HepG2 (cell line): ENCODE data around the gene RILPL1. TPM values are rescaled to one million over a fixed set of nuclear protein-coding genes. Genes with fewer than 3 reads are reported as not detected.

Experiments used
- ATAC-seq: fragments of 200-7000 bp; cut with Tn5 transposase; 3 replicates; pipeline ENCODE4 v1.9.1; 2020; ENCODE audit warnings: mild to moderate bottlenecking, moderate library complexity
- BruUV-seq: library from RNA; stranded (reverse); fragments of 400-500 nt; replicated peaks from 2 replicates; lab custom pipeline; 2021; lab: Mats Ljungman, UMichigan
- CTCF ChIA-PET: fragments of 300-600 bp; formaldehyde crosslinking; extraction: SDS; loops from one replicate; lab custom pipeline; 2021; ENCODE audit warnings: low total read pairs, inconsistent platforms, low intra/inter-chr PET ratio; lab: Yijun Ruan, JAX
- POLR2A ChIA-PET: fragments of 350-600 bp; sonication (Branson Sonifier 250); formaldehyde crosslinking; loops from one replicate; lab custom pipeline; 2020; ENCODE audit warnings: antibody characterized with exemption, inconsistent platforms; lab: Yijun Ruan, JAX
- DNase-seq: peaks from one replicate; pipeline ENCODE4 v3.0.0-alpha.2; 2015; ENCODE audit warnings: low spot score
- FAIRE-seq: peaks from 3 replicates; lab custom pipeline; 2011; peaks lifted over from hg19 to GRCh38; lab: Jason Lieb, UNC
- H2AFZ ChIP-seq: one replicate; pipeline ENCODE4 v1.6.1; 2011; ENCODE audit warnings: low read length, inconsistent platforms
- H3K27ac ChIP-seq: fragments of 300-600 bp; 3 replicates; pipeline ENCODE4 v1.8.0; 2011; ENCODE audit warnings: mixed run types, mild to moderate bottlenecking, mixed read lengths, low read length, inconsistent platforms; ENCODE audit not compliant: insufficient read depth; ENCODE audit errors: extremely low read length
- H3K27me3 ChIP-seq, 2 experiments: fragments of 200-600 bp in 1 of 2; 2 replicates in 1 of 2; 3 replicates in 1 of 2; pipeline versions ENCODE4 v1.6.0 to v1.8.0; 2011; ENCODE audit warnings: low read length in 2 of 2, mild to moderate bottlenecking in 2 of 2, moderate library complexity in 2 of 2, inconsistent platforms in 1 of 2; ENCODE audit not compliant: insufficient read depth in 2 of 2, control insufficient read depth in 1 of 2
- H3K36me3 ChIP-seq, 2 experiments: fragments of 200-600 bp in 1 of 2; replicated peaks in 1 of 2; 2 replicates in 1 of 2; 3 replicates in 1 of 2; pipeline versions ENCODE4 v1.5.1 to v1.8.0; 2011; ENCODE audit warnings: low read length in 2 of 2, inconsistent platforms in 1 of 2; ENCODE audit not compliant: insufficient read depth in 2 of 2, control insufficient read depth in 1 of 2
- H3K4me1 ChIP-seq: 2 replicates; pipeline ENCODE4 v1.5.1; 2012; ENCODE audit warnings: low read length, inconsistent platforms; ENCODE audit not compliant: insufficient read depth
- H3K4me2 ChIP-seq: 2 replicates; pipeline ENCODE4 v1.6.0; 2011; ENCODE audit warnings: low read depth, low read length, inconsistent platforms
- H3K4me3 ChIP-seq, 3 experiments: fragments of 200-600 bp in 1 of 3; sonication (generic), shearing (Covaris generic) in 1 of 3; replicated peaks in 1 of 3; 2 replicates each; pipeline ENCODE4 v1.5.1; 2011 to 2016; ENCODE audit warnings: low read length in 3 of 3, inconsistent platforms in 2 of 3, low read depth in 2 of 3, mild to moderate bottlenecking in 2 of 3, control low read depth in 1 of 3, mixed read lengths in 1 of 3; ENCODE audit not compliant: insufficient read depth in 1 of 3
- H3K79me2 ChIP-seq: one replicate; pipeline ENCODE4 v1.6.1; 2011; ENCODE audit warnings: low read length, inconsistent platforms; ENCODE audit not compliant: insufficient read depth
- H3K9ac ChIP-seq: 2 replicates; pipeline ENCODE4 v1.6.0; 2011; ENCODE audit warnings: mild to moderate bottlenecking, low read depth, low read length, inconsistent platforms; ENCODE audit not compliant: insufficient read depth
- H3K9me3 ChIP-seq: 2 replicates; pipeline ENCODE4 v1.5.1; 2012; ENCODE audit warnings: mild to moderate bottlenecking, low read length
- H4K20me1 ChIP-seq: 2 replicates; pipeline ENCODE4 v1.6.0; 2011; ENCODE audit warnings: inconsistent platforms, mild to moderate bottlenecking, low read length, moderate library complexity; ENCODE audit not compliant: insufficient read depth
- HNRNPLL ChIP-seq: fragments of 200-400 bp; formaldehyde crosslinking; IDR thresholded peaks from 2 replicates; pipeline ENCODE4 v1.6.1; 2017; ENCODE audit warnings: mild to moderate bottlenecking, low read depth, low read length; ENCODE audit not compliant: poor library complexity, severe bottlenecking
- HOXA9 ChIP-seq: sonication (generic); formaldehyde crosslinking; IDR thresholded peaks from 2 replicates; pipeline ENCODE4 v1.8.1; 2022; ENCODE audit warnings: missing genetic modification reagents, mild to moderate bottlenecking, moderate library complexity, borderline replicate concordance
- IKZF1 ChIP-seq: fragments of 450-650 bp; IDR thresholded peaks from 2 replicates; pipeline ENCODE4 v1.7.1; 2016
- NR2F1 ChIP-seq, 2 experiments: fragments of 450-650 bp in 1 of 2; formaldehyde crosslinking in 1 of 2; IDR thresholded peaks; 2 replicates each; pipeline versions ENCODE4 v1.5.0 to v1.6.1; 2016 to 2020; ENCODE audit warnings: mild to moderate bottlenecking in 1 of 2, missing compliant biosample characterization in 1 of 2, missing genetic modification reagents in 1 of 2, moderate library complexity in 1 of 2
- RELA ChIP-seq: sonication (generic); formaldehyde crosslinking; IDR thresholded peaks from 2 replicates; pipeline ENCODE4 v1.4.0; 2020; ENCODE audit warnings: missing genetic modification reagents
- SETDB1 ChIP-seq: sonication (generic); formaldehyde crosslinking; IDR thresholded peaks from 2 replicates; pipeline ENCODE4 v1.5.1; 2020; ENCODE audit warnings: missing genetic modification reagents, mild to moderate bottlenecking, borderline replicate concordance
- SMARCC2 ChIP-seq: fragments of 450-650 bp; IDR thresholded peaks from 2 replicates; pipeline ENCODE4 v1.6.1; 2017; ENCODE audit warnings: antibody characterized with exemption, mild to moderate bottlenecking
- SMARCE1 ChIP-seq: fragments of 450-650 bp; IDR thresholded peaks from 2 replicates; pipeline ENCODE4 v1.6.1; 2017; ENCODE audit warnings: borderline replicate concordance
- THRA ChIP-seq: sonication (generic); formaldehyde crosslinking; IDR thresholded peaks from 2 replicates; pipeline ENCODE4 v1.4.0; 2020; ENCODE audit warnings: missing genetic modification reagents, borderline replicate concordance
- WIZ ChIP-seq: sonication (generic); formaldehyde crosslinking; IDR thresholded peaks from 2 replicates; pipeline ENCODE4 v1.5.1; 2020; ENCODE audit warnings: mild to moderate bottlenecking, missing genetic modification reagents
- ZNF207 ChIP-seq: fragments of 450-650 bp; IDR thresholded peaks from 2 replicates; pipeline ENCODE4 v1.6.1; 2016; ENCODE audit warnings: antibody characterized with exemption, borderline replicate concordance
- ZNF414 ChIP-seq: sonication (generic); formaldehyde crosslinking; IDR thresholded peaks from 2 replicates; pipeline ENCODE4 v1.5.0; 2020; ENCODE audit warnings: missing genetic modification reagents
- ZNF644 ChIP-seq: IDR thresholded peaks from 2 replicates; pipeline ENCODE4 v1.6.1; 2016; ENCODE audit warnings: low read depth
- ZNF652 ChIP-seq: IDR thresholded peaks from 2 replicates; pipeline ENCODE4 v1.6.1; 2016; ENCODE audit warnings: low read depth, borderline replicate concordance
- ZNF670 ChIP-seq: sonication (generic); formaldehyde crosslinking; IDR thresholded peaks from 2 replicates; pipeline ENCODE4 v1.8.0; 2022; ENCODE audit warnings: mild to moderate bottlenecking, missing genetic modification reagents, borderline replicate concordance
- ZNF703 ChIP-seq: sonication (generic); formaldehyde crosslinking; IDR thresholded peaks from 2 replicates; pipeline ENCODE4 v1.5.1; 2020; ENCODE audit warnings: missing genetic modification reagents, mild to moderate bottlenecking, moderate library complexity, borderline replicate concordance
- ZNF841 ChIP-seq: sonication (generic); formaldehyde crosslinking; IDR thresholded peaks from 2 replicates; pipeline ENCODE4 v1.8.1; 2023; ENCODE audit warnings: missing genetic modification reagents, borderline replicate concordance
- WGBS: methylation state at CpG from one replicate; pipeline ENCODE4 v1.1.6; 2017; ENCODE audit warnings: low lambda C conversion rate; 5-methylcytosine and 5-hydroxymethylcytosine counted together
- in situ Hi-C: cut with HindIII; loops from 2 replicates; pipeline ENCODE4 v1.10.0; 2017; ENCODE audit warnings: low pct_unique_long_range_greater_than_20kb; ENCODE audit not compliant: extremely low pct_ligation_motif_present
- intact Hi-C: fragments of 100-400 bp; cut with micrococcal nuclease; formaldehyde crosslinking; loops from one replicate; pipeline ENCODE4 v1.10.0; 2022; ENCODE audit not compliant: unreplicated experiment
- polyA plus RNA-seq, 8 experiments: library from polyadenylated mRNA; depleted of rRNA in 3 of 8; stranded (reverse) in 7 of 8; unstranded in 1 of 8; fragments of >200 nt; fragmentation: Illumina TruSeq in 4 of 8; extraction: Trizol in 4 of 8; gene quantifications; 2 replicates each; pipeline versions ENCODE4 v1.2.1 to v1.2.3, GENCODE V29; 2011 to 2016; ENCODE audit warnings: low read depth in 4 of 8, missing spikeins in 1 of 8, mixed read lengths in 1 of 8; ENCODE audit not compliant: insufficient read depth in 1 of 8
- total RNA-seq, 5 experiments: library from RNA; depleted of rRNA; stranded (reverse); fragments of >200 nt; fragmentation: Illumina TruSeq; extraction: Trizol; gene quantifications; 2 replicates each; pipeline ENCODE4 v1.2.3, GENCODE V29; 2016; ENCODE audit warnings: low read depth in 1 of 5
- TF ChIP-seq, protein P1 (sequence below): sonication (generic); formaldehyde crosslinking; IDR thresholded peaks from 2 replicates; pipeline ENCODE4 v1.4.0; 2020; ENCODE audit warnings: mild to moderate bottlenecking, missing genetic modification reagents
- TF ChIP-seq, protein P2 (sequence below): sonication (generic); formaldehyde crosslinking; conservative IDR thresholded peaks from 2 replicates; pipeline ENCODE4 v1.8.0; 2022; ENCODE audit warnings: missing genetic modification reagents

RILPL1 gene
- total and polyA plus RNA-seq, 2 of the 13 experiments (the other 11 are each of a cell fraction or from before 2014, with no cell fraction given), result 5.8 to 28.4 TPM

DNA sequence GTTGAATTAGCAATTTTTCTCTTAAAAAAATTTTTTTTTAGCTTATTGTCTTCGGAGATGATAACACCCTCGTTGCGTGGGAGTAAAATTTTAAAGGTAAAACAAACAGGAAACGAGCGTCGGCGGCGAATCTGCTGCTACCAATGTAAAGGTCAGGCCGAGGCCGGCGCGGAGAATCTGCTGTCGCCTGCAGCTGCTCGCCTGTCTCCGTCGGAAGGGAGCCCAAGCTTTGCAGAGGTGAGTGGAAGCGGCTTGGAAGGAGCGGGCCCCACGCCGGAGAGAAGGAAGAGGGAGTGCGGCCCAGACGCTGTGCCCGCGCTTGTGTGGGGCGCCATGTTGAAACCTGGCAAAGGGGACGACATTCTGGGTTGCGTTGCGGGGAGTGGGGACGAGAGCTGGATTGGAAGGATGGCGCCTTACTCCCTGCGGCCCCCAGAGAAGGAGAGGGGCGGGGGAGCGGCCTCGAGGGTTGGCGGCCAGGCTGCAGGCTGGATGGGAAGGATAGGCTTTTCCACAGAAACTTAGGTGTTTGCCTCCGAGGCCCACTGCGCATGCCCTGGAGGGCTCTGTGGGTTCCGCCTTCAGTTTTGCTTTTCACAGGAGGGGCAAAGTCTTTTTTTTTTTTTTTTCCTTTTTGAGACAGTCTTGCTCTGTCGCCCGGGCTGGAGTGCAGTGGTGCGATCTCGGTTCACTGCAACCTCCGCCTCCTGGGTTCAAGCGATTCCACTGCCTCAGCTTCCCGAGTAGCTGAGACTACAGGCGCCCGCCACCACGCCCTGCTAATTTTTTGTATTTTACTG is 75.3 kb downstream of the RILPL1 start, which contains the start of gene SNRNP35:
Gene SNRNP35 (plus strand): TSS at position 160 of the 800 bp plus-strand sequence. CDS start 7,402 bp downstream, outside the sequence.
- Histone ChIP-seq H3K27me3 (no peaks in the 10 kb centered on the region; a peak in 1 of 5 replicates), H3K4me1 (peaks cover 23% of the 10 kb centered on the region), H4K20me1 (no peaks in the 10 kb centered on the region), H3K4me2 (peak within 1 kb of the TSS; percentile 74), H3K4me3 (peak within 1 kb of the TSS; percentile 77 to 92 (median 91)), H3K36me3 (no peaks in the 10 kb centered on the region), H3K9me3 (no peaks in the 10 kb centered on the region), H3K79me2 (peaks cover 26% of the 10 kb centered on the region), H3K9ac (peak within 1 kb of the TSS; percentile 98), H2AFZ (no peak within 1 kb of the TSS), H3K27ac (peak within 1 kb of the TSS; percentile 100)
- CTCF ChIA-PET, result no interaction called here
- FAIRE-seq (no peak), DNase-seq (peak; percentile 74), ATAC-seq (peak; percentile 82)
- intact Hi-C loops (no loop called here), in situ Hi-C loops (no loop called here)
- WGBS, result 1% methylated on average over 48 of the region's 48 CpGs
- POLR2A ChIA-PET, result interaction anchor here (0.8 to 2.8 kb wide), 9 partner anchors 10 to 143 kb away, joined by 3 to 16 read pairs (median 6); partner anchors contain the start of gene KMT5A
- BruUV-seq, result TSS peak; percentile 99
- TF ChIP-seq ZNF841, result no peak
- TF ChIP-seq ZNF652 (CRISPR knock-in tag), result no peak; the same call in 1 of the 2 replicates
- TF ChIP-seq, protein P1, sequence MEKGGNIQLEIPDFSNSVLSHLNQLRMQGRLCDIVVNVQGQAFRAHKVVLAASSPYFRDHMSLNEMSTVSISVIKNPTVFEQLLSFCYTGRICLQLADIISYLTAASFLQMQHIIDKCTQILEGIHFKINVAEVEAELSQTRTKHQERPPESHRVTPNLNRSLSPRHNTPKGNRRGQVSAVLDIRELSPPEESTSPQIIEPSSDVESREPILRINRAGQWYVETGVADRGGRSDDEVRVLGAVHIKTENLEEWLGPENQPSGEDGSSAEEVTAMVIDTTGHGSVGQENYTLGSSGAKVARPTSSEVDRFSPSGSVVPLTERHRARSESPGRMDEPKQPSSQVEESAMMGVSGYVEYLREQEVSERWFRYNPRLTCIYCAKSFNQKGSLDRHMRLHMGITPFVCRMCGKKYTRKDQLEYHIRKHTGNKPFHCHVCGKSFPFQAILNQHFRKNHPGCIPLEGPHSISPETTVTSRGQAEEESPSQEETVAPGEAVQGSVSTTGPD (CRISPR knock-in tag), result peak; percentile 64
- no peak; the same call in 1 of the 2 replicates for TF ChIP-seq HOXA9 (CRISPR knock-in tag)
- TF ChIP-seq HNRNPLL, result peak; percentile 50
- no peak for TF ChIP-seq IKZF1
- TF ChIP-seq, protein P2, sequence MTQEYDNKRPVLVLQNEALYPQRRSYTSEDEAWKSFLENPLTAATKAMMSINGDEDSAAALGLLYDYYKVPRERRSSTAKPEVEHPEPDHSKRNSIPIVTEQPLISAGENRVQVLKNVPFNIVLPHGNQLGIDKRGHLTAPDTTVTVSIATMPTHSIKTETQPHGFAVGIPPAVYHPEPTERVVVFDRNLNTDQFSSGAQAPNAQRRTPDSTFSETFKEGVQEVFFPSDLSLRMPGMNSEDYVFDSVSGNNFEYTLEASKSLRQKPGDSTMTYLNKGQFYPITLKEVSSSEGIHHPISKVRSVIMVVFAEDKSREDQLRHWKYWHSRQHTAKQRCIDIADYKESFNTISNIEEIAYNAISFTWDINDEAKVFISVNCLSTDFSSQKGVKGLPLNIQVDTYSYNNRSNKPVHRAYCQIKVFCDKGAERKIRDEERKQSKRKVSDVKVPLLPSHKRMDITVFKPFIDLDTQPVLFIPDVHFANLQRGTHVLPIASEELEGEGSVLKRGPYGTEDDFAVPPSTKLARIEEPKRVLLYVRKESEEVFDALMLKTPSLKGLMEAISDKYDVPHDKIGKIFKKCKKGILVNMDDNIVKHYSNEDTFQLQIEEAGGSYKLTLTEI (CRISPR knock-in tag), result no peak
- TF ChIP-seq ZNF703 (CRISPR knock-in tag), result peak; percentile 71; the same call in 1 of the 2 replicates
- TF ChIP-seq ZNF670 (CRISPR knock-in tag), result peak; percentile 87; the same call in 1 of the 2 replicates
- TF ChIP-seq SETDB1 (CRISPR knock-in tag), result no peak
- no peak for TF ChIP-seq ZNF207
- peak; percentile 76 for TF ChIP-seq THRA
- no peak for TF ChIP-seq NR2F1 (CRISPR knock-in tag; IDR thresholded peaks at IDR 0.05)
- 0 out of 2 replicates have a peak, but pooled peaks have one; percentile 46 for TF ChIP-seq ZNF644 (CRISPR knock-in tag)
- TF ChIP-seq SMARCE1, result no peak
- TF ChIP-seq SMARCC2, result no peak
- no peak for TF ChIP-seq RELA (CRISPR knock-in tag)
- 0 out of 2 replicates have a peak, but pooled peaks have one; percentile 76 for TF ChIP-seq ZNF414 (CRISPR knock-in tag)
- peak; percentile 75; the same call in 1 of the 2 replicates for TF ChIP-seq WIZ (CRISPR knock-in tag)
